HG03280 (cell line): ENCODE results near the gene MYORG.
A peak's percentile ranks its signal among the peaks of the same experiment; 100 is the strongest.

Experiments used
- ATAC-seq: cut with Tn5 transposase; IDR thresholded peaks from one replicate; pipeline ENCODE4 v1.9.1; 2021; ENCODE audit warnings: mild to moderate bottlenecking, moderate library complexity; ENCODE audit not compliant: unreplicated experiment

The MYORG gene

DNA sequence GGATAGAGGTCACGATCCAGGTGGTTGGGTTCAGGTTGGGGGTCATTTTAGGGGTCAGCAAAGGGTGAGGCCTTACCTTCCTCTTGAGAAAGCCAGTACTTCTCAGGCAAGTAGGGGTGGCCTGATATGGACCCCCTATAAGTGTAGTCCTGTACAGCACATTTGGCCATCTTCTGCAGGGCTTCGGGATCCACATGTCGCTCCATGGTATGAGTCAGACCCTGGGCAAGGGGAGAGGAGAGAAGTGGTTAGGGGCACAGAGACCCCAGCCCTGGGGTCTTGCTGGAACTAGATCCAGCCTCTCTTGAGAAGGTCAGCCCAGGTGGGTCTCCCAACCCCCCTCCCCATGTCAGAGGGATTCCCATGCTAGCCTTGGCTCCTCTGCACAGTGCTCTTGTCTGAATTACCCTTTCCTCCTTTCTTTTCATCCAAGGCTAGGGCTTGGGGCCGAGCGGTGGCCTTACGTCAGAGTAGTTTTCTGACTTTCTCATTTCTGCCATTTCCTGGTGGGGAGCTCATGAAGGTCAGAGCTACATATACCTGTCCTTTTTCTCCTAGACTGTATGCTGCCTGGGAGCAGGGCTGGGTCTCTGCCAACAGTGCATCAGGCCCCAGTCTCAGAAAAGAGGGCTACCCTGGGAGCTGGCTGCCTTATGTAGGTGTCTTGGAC lies 9.0 kb upstream of the MYORG start:
- ATAC-seq: no peak

DNA sequence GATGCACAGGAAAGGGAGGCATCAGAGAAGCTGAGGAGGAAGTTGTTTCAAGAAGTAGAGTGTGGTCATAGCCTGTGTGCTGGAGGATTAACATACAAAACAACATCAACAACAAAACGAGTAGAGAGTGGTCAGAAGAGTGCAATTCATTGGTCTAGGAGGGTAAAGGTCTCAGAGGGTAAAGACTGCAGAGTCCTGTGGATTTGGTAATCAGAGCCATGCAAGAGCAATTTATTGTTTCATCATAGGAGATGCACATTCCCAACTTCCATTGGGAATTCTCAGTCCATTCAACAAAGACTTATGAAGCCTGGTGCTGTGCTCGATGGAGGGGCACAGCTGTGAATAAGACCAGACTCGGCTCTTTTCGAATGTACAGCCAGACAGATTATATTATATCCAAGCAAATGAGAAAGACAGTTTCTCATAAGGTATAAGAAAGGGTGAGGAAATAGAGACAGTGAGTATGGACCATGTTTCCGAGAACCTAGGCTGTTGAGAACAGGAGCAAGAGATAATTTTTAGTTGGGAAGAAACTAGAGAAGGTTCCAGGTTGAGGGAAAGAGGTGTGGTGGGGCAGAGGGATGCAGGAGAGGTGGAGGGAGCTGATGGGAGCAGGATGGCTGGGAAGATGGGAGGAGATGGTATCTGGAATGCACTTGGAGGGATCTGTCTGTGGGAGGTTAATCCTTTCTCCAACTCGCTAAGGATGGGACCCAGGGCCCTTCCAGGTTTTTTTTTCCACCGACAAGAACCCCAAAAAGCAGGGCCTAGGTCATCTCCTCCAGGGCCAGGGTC lies 7.9 kb upstream of the MYORG start:
- no peak for ATAC-seq

DNA sequence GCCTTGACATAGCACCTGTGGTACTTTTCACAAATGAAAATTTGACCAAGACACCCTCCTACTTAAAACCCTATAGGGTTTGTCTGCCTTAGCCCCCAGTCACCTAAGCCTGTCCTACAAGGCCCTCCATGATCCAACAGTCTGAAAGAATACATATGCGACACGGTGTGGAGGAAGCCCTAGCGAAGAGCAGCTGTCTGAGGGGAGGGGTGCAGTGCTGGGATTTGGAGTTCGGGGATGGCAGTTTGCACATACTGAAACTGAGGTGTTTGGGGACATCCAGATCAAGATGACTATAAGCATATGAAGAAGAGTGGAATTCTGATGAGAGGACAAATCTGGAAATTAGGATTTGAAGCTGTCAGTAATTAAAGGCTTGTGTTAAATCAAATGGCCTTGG lies 7.2 kb upstream of the MYORG start:
- no peak for ATAC-seq

DNA sequence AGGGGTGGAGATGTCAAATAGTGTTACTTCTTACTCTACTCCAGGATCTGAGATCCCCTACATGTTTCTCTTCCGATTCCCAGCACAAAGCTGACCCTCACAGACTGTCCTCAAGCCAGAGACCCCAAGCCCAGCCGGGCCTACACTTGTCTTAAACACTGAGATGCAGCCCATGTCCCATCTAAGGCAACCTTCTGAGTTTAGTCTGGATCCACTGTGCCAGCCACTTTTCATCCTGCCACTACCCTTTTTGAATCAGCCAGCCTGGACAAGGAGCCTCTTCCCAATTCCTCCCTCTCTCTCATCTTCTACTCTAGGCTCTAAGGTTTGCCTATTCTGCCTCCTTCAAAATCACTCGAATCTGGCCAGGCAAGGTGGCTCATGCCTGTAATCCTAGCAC lies 6.2 kb upstream of the MYORG start:
- no peak for ATAC-seq

DNA sequence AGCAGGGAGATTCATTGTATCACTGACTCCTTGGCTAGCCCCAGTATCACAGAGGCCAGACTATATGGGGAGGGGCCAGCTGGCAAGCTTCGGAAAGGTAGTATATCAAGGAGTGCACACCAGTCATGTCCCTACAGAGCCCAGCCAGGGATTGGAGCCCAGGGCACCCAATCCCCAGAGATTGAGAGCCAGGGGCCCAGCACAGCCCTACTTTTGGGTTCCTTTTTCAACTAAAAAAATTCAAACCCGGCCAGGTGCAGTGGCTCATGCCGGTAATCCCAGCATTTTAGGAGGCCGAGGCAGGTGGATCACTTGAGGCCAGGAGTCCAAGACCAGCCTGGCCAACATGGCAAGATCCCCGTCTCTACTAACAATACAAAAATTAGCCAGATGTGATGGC lies 5.4 kb upstream of the MYORG start:
- no peak for ATAC-seq

DNA sequence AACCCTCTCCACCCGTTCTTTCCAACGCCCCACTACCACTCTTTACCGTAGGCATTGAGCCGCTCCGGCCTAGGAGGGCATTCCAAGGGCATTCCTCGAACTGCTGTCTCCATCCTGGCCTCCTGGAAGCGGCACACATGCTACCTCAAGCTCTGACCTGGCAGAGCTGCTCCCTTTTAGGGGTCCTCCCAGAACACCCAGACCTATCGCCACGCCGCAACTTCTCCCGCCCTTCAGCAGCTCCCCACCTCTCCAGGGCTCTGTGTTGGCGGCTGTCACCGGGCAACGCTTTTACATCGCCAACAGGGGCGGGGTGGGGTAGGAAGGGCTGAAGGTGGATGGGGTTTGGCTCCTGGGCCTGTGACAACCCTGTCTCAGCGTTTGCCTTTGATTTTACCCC lies 4.6 kb upstream of the MYORG start:
- no peak for ATAC-seq

DNA sequence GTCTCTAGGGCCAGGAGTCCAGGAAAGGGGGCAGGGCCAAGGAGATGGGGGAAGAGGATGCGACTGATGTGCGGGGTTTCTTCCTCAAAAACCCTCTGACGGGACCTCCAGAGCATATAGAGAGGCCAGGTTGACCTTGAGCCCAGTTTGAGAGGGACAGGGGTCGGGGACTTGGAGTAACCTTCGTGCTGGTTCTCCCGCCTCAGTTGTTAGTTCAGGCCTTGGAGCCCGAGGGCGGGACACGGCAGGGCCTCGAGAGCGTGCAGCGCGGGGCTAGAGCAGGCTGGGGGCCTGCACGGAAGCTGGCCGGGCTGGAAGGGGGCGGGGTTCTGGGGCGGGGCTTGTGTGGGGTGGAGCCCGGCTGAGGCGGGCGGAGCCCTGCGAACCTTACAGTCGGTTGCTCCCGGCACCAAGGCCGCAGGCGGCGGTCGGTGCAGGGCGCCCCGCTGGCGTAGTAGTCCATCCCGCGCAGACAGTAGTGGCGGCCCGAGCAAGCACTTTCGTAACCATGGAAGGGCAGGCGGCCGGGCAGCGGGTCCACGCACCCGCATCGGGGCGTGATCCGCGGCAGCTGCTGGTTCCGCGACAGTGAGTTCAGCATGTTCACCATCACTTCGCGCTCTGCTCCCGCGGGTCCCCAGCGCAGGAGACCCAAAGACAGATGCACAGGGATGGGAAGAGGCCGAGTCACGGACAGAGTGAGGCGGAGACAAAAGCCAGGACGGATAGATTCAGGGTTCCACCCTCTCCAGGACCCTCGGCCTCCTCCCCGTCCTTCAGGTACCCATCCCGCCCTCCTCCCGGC lies 4.0 kb upstream of the MYORG start:
- ATAC-seq: peak; percentile 35

DNA sequence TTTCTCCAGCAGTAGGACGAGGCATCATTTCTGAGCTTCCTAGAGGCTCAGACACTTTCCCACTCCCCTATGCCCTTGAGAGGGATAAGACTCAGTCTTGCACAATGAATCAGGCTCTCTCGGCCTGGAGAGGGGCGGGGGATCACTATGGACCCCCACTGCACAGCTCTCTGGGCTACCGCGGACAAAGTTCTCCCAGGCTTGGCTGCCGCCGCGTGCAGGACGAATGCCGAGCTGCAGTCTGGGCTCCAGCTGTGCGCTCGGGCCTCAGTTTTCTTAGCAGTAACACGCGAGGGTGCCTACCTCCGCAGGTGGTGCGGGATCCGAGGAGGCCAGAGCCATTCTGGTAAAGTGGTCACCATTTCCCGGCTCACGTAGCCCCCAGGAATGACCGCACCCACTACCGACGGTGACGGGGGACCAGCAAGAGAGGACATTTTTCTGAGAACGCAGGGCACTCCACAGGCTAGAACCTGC lies 3.4 kb upstream of the MYORG start:
- no peak for ATAC-seq

DNA sequence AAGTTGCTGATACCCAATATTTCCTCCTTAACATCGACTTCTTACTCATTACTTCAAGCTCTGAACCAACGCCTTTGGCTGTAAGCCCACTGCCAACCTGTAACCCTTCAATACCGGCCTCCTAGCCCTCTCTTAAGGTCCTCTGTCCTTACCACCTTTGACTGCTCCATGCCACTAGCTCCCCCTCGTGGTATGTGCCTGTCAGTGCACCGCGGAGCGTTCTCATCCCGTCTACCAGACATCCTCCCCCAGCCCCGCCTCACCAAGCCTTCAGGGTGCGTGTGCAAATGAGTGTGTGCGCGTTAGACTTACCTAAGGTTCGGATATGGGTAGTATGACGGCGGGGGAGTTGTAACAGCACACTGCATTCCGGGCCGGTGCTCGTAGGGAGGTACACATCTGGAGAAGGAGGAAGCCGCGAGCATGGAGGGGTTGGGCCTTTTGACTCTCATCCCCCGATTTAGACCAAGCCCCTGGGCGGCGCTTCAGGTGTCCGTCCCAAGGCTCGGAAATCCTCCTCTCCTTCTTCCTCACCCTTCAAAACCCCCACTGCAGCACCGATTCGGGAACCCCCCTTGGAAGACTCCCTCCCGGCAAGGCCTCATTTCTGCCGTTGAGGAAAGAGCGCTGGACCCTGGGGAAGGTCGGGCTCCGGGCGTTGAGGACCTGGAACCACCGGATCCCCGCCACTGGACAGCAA lies 2.8 kb upstream of the MYORG start:
- ATAC-seq: peak; percentile 27

DNA sequence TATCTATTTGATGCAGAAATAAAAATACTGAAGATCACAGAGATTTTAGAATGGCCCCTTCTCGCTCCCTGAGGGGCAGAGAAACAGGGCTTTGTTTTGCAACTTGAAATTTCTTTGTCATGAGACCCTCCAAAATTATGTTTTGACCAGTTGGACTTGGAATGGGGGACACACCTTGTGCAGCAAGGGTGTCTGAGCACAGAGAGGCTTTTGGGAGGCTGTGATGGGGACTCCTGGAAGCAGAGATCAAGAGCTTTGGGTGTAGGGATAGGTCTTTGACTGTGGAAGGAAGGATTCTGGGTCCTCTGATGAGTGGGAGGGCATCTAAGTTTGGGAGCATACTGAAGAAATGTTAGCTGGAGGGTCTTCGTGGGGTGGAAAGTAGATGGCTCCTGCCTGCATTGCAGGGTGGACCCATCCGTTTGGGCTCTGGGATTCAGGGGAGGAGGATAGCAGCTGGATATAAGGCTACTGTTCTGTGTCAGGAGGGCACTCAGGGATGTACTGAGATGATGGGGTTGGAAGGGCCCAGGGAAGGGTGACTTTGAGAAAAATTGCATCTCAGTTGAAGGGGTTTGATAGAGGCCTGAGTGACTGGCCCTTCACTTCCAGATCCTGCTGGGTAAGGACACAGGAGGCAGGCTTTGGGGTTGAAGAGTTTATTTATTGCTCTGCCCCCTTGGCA lies 1.8 kb upstream of the MYORG start:
- no peak for ATAC-seq

DNA sequence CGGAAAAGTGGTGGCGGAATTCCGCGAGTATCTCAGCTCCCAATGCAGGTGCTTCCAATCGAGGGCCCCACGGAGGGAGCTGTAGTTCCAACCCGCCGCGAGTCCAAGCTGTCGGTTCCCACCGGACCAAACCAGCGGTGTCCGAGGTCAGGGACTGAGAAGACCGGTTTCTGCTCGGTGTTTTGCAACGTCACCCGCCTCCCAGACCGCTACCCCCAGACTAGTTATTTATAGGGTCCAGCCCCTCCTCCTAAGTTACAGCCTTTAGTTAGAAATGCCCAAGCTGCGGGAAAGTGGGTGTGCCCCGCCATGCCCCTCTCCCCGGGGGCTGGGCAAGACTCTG lies 677 bp upstream of the MYORG start:
- ATAC-seq: no peak

DNA sequence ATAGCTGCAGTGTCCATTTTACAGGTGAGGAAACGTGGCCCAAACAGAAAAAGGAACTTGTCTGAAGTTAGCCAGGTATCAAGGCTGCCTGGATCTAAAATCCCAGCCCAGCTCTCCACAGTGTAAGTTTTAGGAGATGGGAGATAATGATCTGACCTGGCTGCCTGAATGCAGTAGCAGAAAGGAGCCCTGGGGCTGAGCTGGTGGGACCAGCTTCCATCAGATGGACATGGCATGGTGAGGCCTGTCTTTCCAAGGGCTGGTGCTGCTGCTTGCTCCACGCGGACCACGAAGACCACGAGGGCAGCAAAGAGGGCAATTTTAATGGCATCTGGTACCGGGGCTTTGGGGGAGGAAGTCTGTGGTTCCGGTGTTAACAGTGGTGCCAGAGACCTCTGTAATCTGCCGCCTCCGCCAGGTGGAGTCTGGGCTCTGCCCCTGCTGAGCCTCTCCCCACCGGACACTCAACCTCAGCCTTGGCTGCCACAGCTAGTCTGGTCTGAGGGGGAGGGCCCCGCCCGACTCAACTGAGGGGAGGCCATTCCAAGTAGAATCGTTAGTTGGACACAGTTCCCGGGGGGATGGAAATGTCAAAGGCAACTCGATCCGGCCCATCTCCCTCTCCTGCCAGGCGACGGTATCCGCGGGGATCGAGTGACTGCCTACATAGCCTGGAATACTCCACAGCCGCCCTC lies 650 bp downstream of the MYORG start:
- no peak for ATAC-seq

DNA sequence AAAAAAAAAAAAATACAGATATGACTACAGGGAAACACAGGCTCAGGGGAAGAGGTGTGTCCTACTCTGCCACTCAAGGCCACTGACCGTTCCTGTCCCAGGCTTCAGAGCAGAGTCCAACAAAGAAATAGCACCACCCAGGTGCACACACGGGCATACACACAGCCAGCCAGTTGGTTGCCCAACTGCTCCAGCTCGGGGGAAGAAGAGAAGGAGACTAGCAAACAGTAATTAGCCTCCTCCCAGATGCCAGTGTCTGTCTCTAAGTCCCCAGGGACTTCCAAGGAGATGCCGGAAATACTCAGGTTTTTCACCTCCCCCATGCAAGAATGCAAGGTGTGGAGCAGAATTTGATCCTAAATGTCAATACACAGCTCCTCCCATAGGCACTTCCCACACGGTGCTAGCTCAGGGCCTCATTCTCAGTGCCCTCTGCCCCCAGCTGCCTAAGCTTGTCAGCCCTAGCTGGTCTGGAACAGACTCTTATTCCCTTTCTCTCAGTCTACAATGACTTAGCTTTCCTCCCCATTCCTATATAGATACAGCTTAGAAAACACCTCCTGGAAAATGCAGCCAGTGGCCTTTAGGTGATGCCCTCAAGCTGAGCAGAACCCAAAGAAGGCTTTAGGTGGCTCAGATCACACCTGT lies 1.7 kb downstream of the MYORG start:
- ATAC-seq: no peak

DNA sequence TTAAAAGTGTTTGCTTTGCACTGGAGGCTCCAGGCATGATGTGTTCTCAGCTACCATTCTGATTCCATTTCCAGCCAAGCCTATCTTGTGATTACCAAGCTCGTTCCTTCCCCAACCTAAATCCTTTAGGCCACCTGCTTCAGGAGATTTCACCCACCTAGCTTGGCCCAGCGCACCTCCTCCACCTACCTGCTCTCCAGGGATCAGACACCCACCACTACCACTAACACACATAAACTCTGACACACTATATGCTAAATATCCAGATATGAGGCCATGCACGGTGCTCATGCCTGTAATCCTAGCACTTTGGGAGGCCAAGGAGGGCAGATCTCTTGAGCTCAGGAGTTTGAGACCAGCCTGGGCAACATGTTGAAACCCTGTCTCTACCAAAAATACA lies 2.4 kb downstream of the MYORG start:
- ATAC-seq: no peak

DNA sequence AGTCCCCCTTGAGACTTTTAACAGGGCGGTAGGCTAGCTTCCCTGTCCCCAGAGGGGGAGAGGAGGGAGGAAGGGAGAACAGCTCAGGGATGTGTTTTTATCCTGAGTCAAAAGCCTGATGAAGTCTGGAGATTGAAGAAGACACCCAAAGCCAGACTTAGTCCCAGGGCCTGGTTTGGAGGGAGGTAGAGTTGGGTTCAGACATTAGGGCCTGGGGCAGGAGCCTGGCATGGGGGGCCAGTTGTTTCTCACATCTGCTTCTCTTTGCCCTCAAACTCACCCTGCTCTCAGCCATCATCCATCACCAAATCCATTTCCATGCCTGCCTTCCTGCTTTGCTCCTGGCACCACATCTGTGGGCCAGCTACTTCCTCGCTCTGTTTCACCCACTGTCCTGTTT lies 2.9 kb downstream of the MYORG start:
- ATAC-seq: no peak

DNA sequence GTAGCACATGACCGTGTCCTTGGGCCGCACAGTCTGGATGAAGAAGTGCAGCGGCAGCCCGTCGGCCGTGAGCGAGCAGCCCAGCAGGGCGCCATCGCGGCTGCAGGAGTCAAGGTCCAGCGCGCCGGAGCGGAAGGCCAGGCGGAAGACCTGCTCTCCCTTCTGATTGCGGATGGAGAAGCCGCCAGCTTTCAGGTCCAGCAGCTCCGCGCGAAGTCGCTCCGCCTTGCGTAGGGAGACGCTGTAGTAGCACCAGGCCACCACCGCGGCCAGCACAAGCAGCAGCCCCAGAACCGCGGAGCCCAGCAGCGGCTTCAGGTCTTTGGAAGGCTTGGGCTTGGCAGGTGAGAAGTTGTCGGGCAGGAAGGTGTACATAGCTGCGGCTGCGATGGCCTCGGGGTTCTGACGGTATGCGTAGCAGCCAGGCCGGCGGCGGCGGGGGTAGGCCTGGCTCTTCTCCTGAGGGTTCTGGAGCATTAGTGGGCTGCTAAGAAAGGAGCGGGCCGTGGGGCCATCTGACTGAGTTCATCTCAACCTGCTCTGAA lies 4.2 kb downstream of the MYORG start:
- ATAC-seq: no peak

DNA sequence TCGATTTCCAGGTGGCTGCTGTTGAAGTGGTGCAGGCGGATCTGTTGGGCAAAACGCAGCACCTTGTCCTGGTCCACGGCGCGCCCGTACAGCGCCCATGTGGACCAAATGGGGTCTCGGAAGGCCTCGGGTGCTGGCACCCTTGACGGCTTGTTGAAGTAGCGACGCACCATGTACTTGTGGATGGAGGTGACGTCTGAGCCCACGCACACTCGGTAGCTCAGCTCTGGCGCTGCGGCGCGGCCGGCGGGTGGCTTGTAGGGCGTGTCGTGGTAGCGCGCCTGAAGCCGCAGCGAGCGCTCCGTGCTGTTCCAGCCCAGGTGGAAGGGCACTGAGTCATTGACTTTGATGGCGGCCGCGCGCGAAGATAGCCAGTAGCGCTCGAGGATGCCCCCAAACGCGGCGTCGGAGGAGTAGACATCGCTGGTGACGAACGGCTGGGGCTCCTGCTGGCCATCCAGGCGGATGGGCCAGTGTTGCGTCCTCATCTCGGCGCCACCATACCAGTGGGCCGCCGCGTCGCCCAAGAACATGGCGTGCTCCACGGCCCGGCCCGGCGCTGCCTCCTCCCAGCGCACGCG lies 4.7 kb downstream of the MYORG start:
- no peak for ATAC-seq

DNA sequence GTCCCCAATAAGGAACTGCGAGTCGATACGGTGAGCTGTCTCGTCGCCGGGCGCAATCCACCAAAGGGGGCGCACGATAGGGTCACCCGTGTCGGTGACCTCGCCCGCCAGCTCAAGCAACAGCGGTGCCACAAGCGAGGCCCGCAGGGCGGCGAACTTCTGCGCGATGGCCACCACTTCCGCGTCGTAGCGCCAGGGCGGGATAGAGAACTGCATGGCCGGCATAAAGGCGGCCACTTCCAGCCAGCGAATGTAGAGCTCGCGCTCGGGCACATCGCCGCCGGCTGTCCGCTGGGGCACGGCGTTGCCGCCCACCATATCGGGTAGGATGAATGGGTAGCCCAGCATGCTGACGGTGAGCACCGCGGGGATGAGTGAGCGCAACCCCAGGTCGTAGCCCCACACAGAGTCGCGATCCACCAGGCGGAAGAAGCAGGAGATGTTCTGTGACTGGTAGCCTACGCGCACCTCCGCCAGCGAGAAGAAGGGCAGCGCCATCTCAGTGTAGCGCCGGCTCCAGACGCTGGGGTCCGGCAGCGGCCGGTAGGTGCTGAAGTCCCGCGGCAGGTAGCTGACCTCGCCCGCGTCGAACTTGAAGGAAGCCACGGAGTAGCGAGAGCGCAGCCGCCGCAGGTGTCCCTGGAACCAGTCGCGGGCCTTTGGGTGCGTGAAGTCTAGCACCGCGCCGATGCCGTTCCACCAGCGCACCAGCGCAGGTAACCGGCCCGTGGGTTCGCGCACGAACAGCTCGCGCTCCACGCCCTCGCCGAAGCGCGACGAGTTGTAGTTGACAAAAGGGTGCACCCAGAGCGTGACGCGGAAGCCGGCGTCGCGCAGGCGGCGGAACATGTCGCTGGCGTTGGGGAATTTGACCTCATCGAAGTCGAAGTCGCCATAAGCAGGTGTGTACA lies 5.5 kb downstream of the MYORG start:
- no peak for ATAC-seq
